ENCODE results near the gene FOCAD.
"Not testable (repeated sequence)": the region's sequence is repeated elsewhere in the genome, so short reads cannot be mapped to it uniquely, and the experiment has no call there.

FOCAD gene

DNA sequence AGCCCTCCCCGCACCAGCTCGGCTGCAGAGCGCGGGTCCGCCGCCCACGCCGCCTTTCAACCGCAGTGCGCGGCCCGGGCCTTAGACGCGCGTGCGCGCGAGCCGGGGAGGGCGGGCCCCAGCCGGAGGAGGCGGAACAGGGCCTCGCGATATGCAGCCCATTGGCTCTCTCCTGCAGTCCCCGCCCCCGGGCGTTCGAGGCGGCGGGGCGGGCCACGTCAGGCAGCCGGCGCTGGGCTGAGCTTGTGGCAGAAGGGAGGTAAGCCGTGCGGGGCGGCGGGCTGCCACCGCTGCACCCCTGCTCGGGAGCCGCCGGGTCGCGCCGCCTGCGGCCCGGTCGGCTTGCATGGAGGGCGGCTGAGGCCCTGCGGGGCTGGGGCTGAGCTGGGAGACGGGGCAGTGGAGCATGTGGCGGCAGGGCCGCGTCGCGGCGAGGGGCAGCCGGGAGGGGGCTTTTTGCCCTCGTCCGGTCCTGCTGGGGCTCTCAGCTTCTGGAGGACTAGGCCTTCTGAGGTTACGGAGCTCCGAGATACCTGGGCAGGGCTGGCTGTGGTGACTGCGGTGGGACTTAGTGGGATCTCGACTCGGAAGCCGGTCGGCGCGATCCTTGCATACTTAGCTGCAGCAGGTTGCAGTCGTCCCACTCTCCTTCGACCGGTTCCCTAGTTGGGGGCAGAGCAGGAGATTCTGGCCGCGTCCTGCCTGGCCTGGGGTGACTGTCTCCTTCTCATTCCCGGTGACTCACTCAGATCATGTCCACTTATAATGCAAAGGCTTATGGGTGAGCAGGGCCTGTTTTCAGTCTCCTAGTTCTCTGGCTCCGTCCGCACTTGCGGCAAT lies at the start of gene FOCAD:
TSS of gene FOCAD (plus strand) at position 225 of the 840 bp plus-strand sequence. CDS start 31,095 bp downstream, outside the sequence.
- DNase-seq, result peak; percentile 96

GRCh38 chr9:20634895-20635294 lies 49.2 kb upstream of the FOCAD start:
- DNase-seq, result no peak

- no peak for DNase-seq
Measured at GRCh38 chr9:20636888-20637440, 47.1 kb upstream of the FOCAD start.

DNA sequence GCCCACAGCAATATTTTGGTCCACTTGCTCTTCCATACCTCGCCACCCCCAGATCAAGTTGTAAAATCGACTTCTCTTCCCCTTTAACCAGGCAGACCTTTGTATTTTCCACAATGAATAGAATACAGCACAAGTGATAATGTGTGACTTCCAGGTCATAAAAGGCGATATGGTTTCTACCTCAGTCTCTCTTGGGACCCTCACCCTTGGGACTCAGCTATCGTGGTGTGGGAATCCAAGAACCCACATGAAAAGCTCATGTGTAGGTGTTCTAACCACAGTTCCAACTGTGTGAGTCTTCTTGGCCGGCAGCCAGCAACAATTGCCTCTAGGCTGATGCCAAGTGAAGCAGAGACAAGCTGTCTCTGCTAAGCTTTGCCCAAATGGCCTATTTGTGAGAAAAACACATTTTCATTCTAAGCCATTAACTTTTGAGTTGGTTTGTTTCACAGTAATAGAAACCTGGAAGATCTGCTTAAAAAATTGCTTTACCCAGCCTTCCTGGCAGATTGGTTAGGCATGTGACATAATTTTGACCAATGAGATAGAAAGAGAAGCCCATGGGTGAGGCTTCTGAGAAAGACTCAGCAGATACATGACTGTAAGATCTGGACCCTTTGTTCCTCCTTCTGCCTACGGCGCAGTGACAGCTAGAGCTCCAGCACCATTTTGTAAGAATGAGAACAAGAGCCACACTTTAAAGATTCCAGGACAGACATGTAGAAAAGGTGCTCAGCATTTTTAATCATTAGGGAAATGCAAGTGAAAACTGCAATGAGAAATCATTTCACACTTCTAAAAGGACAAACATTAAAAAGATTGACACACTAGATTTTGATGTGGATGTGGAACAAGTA lies 43.5 kb upstream of the FOCAD start:
- DNase-seq, result no peak

- no peak for DNase-seq
Measured at GRCh38 chr9:20642045-20642444, 42.0 kb upstream of the FOCAD start.

- no peak for DNase-seq
Measured at GRCh38 chr9:20643660-20644059, 40.4 kb upstream of the FOCAD start.

DNA sequence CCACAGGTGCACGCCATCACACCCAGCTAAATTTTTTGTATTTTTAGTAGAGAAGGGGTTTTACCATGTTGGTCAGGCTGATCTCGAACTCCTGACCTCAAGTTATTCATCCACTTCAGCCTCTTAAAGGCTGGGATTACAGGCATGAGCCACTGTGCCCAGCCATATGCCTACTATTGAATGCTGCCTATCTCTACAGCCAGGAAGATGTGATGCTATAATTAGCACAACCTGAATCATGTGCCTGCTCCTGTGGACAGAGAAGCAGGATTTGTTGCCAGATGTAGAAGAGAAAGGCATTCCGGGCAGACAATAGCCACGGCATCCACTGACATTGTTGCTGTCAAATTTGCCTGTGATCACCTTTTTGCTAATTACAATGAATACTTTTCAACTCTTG lies 37.4 kb upstream of the FOCAD start:
- DNase-seq, result no peak

DNA sequence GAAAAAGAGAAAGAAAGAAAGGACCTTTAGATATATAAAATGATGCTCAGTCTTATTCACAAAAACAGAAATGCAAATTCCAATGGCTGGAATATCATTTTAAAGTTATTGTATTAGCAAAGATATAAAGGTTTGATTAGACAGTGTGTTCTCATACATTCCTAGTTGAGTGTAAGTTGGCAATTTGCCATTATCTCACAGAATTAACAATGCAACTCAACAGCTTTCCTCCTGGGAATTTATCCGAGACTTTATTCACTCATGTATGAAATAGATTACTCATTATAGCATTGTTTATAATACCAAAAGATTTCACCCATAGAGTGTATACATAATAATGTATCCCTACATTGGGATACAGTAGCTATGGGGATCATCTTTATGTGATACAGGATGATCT lies 34.7 kb upstream of the FOCAD start:
- no peak for DNase-seq

- DNase-seq, result no peak
Measured at GRCh38 chr9:20650313-20650712, 33.7 kb upstream of the FOCAD start.

DNA sequence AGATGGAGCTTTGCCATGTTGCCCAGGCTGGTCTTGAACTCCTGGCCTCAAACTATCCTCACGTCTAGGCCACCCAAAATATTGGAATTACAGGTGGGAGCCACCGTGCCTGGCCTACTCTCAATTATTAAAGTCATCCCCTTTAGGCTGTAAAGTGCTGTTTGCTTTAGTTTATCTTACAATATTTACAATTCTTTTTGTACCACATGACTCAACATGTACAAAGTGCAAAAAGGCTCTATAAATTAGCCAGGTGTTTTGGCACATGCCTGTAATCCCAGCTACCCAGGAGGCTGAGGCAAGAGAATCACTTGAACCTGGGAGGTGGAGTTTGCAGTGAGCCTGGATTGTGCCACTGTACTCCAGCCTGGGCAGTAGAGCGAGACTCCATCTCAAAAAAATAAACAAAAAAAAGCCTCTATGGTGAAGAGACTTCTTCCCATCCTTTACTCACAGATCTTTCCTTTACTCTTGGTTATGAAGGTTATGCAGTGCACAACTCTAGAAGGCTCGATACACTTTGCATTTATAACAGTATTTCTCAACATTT lies 33.2 kb upstream of the FOCAD start:
- DNase-seq, result no peak

GRCh38 chr9:20651939-20652338 lies 32.1 kb upstream of the FOCAD start:
- no peak for DNase-seq

DNA sequence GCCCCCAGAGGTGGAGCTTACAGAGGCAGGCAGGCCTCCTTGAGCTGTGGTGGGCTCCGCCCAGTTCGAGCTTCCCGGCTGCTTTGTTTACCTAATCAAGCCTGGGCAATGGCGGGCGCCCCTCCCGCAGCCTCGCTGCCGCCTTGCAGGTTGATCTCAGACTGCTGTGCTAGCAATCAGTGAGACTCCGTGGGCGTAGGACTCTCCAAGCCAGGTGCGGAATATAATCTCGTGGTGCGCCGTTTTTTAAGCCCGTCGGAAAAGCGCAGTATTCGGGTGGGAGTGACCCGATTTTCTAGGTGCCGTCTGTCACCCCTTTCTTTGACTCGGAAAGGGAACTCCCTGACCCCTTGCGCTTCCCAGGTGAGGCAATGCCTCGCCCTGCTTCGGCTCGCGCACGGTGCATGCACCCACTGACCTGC lies 25.8 kb upstream of the FOCAD start:
- not testable (repeated sequence) for DNase-seq

- DNase-seq, result no peak
Measured at GRCh38 chr9:20658677-20659473, 25.2 kb upstream of the FOCAD start.

GRCh38 chr9:20659474-20659967 lies 24.5 kb upstream of the FOCAD start:
- no peak for DNase-seq

DNA sequence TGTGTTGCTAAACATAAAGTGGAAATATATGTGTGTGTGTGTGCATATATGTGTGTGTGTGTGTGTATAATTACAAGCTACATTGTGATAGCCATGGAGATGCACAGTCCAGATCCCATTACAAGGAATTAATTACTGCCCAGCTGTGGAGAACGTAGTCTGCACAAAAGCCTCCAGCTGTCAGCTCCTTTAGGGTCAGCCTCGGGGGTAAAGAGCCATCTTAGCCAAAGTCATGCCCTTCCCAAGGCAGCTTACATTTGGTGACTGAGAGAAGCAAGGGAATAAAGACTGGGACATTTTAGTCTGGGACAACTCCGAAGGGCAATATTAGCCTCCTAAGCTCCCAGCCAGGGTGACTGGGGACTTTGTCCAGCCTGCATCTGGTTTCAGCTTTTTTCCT lies 21.9 kb upstream of the FOCAD start:
- no peak for DNase-seq

DNA sequence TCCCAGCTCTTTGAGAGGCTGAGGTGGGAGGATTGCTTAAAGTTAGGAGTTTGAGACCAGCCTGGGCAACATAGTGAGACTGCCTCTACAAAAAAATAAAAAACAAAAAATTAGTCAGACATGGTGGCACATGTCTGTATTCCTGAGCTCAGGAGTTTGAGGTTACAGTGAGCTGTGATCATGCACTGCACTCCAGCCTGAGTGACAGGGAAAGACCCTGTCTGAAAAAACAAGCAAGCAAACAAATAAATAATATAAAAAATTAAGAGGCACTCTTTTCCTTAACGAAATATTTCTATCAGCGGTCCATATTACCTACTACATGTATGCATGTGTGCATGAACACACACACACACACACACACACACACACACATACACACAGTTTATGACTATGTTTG lies 20.9 kb upstream of the FOCAD start:
- no peak for DNase-seq

DNA sequence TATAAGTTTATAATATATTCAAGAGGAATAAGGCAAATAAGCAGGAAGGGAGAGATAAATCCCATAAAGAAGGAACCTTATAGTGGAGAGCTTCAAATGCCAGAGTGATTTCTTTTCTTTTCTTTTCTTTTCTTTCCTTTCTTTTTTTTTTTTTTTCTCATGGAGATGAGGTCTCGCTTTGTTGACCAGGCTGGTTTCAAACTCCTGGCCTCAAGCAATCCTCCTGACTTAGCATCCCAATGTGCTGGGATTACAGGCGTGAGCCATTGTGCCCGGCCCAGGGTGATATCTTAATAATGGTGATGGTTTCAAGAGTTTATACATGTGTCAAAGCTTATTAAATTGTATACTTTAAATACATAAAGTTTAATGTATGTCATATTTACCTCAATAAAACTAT lies 19.6 kb upstream of the FOCAD start:
- no peak for DNase-seq

GRCh38 chr9:20670395-20670794 lies 13.7 kb upstream of the FOCAD start:
- DNase-seq, result no peak

DNA sequence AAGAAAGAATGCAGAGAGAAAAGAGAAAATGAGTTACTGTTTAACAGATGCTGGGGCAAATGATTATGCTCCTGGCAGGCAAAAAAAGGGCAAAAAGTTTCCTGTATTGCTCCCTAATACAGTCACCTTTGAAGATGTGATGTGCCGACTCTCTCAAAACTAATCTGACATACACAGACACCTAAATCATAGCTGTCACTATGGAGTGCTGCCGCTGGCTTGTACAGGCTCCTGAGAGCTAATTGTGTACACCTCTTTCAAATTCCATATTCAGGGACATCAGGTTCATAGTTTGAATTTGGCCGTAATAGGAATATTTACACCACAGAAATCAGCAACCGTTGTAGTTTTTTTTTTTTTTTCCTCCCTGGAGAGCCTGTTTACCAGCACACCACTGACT lies 12.4 kb upstream of the FOCAD start:
- DNase-seq, result no peak

GRCh38 chr9:20673537-20673936 lies 10.5 kb upstream of the FOCAD start:
- not testable (repeated sequence) for DNase-seq

GRCh38 chr9:20681467-20681866 lies 2.6 kb upstream of the FOCAD start:
- no peak for DNase-seq

- peak; percentile 64 for DNase-seq
Measured at GRCh38 chr9:20683351-20684034, 566 bp upstream of the FOCAD start.
